ENCODE data around the gene SLC26A2.

GRCh38 chr5:149961957-149962409 lies 1.4 kb downstream of the SLC26A2 start:
- TF ChIP-seq CTCF (conservative IDR thresholded peaks at IDR 0.05; ENCODE audit: low read depth in 2 of 2) = peak; percentile 56 to 62
- no peak for TF ChIP-seq ETS1 (IDR thresholded peaks at IDR 0.05)

Data from GM23338 (cell line).